KMS-11 (cell line): Measurements from ENCODE around the gene LCP1.

Experiments used
- H2AFZ ChIP-seq: fragments of 200-600 bp; sonication (generic); 2 replicates; pipeline ENCODE4 v1.6.1; 2016; ENCODE audit warnings: antibody characterized with exemption, mixed run types, low read depth
- H3K27ac ChIP-seq: fragments of 200-600 bp; sonication (generic); 2 replicates; pipeline ENCODE4 v1.6.1; 2016; ENCODE audit warnings: mild to moderate bottlenecking, mixed run types
- H3K27me3 ChIP-seq: fragments of 200-600 bp; sonication (generic); 2 replicates; pipeline ENCODE4 v1.6.1; 2017; ENCODE audit warnings: mild to moderate bottlenecking, low read depth, mixed run types, moderate library complexity; ENCODE audit not compliant: insufficient read depth
- H3K36me3 ChIP-seq: fragments of 200-600 bp; sonication (generic); 2 replicates; pipeline ENCODE4 v1.6.1; 2017; ENCODE audit warnings: mild to moderate bottlenecking, mixed run types; ENCODE audit not compliant: insufficient read depth
- H3K4me1 ChIP-seq: fragments of 200-600 bp; sonication (generic); 2 replicates; pipeline ENCODE4 v1.6.1; 2016; ENCODE audit warnings: mild to moderate bottlenecking, low read depth, mixed run types; ENCODE audit not compliant: poor library complexity, severe bottlenecking
- H3K4me2 ChIP-seq: fragments of 200-600 bp; sonication (generic); 2 replicates; pipeline ENCODE4 v1.7.0; 2016; ENCODE audit warnings: mild to moderate bottlenecking, mixed run types
- H3K4me3 ChIP-seq: fragments of 200-600 bp; sonication (generic); IDR thresholded peaks from 2 replicates; pipeline ENCODE4 v1.6.1; 2017; ENCODE audit warnings: low read depth, low read length, mixed read lengths; ENCODE audit not compliant: insufficient read depth
- H3K79me2 ChIP-seq: fragments of 200-600 bp; sonication (generic); 2 replicates; pipeline ENCODE4 v1.6.1; 2016; ENCODE audit warnings: low read depth, mixed run types; ENCODE audit not compliant: insufficient read depth
- H3K9ac ChIP-seq: fragments of 200-600 bp; sonication (generic); 2 replicates; pipeline ENCODE4 v1.6.1; 2016; ENCODE audit warnings: mild to moderate bottlenecking, mixed run types
- H4K20me1 ChIP-seq: fragments of 200-600 bp; sonication (generic); 2 replicates; pipeline ENCODE4 v1.6.1; 2016; ENCODE audit warnings: mild to moderate bottlenecking, mixed run types; ENCODE audit not compliant: insufficient read depth
- TF ChIP-seq, protein P1 (sequence below): fragments of 200-600 bp; sonication (generic); conservative IDR thresholded peaks from 2 replicates; pipeline ENCODE4 v1.6.1; 2017; ENCODE audit warnings: low read depth, mild to moderate bottlenecking, antibody characterized with exemption, low read length, moderate library complexity, mixed read lengths

LCP1 gene

DNA sequence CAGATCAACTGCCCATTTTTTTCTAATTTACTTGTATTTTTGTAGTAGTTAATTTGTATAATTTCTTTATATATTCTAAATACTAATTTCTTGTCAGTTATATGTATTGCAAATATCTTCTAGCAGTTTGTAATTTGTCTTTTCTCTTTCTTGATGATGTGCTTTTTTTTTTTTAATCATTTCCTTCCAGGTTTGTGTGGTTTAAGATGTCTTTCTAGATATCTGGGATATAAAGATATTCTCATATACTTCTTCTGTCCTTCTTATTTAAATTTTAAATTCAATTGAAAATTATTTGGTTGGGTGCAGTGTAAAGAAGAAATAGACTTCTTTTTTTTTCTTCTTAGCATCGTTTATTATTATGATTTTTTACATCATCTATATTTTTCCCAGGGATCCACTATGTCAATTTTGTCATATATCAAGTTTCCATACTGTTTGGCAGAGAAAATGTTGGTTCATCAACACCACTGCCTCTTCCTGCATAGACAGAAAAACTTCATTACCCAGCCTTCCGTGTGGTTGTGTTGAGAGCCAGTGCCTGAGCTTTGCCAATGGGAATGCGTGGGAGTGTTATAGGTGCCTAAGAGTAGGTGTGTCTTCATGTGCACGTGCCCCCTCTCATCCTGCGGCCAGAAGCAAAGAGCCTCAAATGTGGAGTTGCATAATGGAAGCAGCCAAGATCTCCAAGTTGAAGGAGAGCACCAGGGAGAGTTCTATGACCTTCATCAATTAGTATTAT is 93.0 kb downstream of the LCP1 start:
- no peak overlapping the region for H3K4me2 ChIP-seq
- no peak overlapping the region for H3K9ac ChIP-seq
- H4K20me1 ChIP-seq = no peaks in the 10 kb centered on the region
- H3K79me2 ChIP-seq = no peaks in the 10 kb centered on the region
- no peaks in the 10 kb centered on the region for H3K36me3 ChIP-seq
- H3K27me3 ChIP-seq = no peaks in the 10 kb centered on the region
- H3K4me3 ChIP-seq = no peak overlapping the region
- no peaks in the 10 kb centered on the region for H3K4me1 ChIP-seq
- TF ChIP-seq, protein P1, sequence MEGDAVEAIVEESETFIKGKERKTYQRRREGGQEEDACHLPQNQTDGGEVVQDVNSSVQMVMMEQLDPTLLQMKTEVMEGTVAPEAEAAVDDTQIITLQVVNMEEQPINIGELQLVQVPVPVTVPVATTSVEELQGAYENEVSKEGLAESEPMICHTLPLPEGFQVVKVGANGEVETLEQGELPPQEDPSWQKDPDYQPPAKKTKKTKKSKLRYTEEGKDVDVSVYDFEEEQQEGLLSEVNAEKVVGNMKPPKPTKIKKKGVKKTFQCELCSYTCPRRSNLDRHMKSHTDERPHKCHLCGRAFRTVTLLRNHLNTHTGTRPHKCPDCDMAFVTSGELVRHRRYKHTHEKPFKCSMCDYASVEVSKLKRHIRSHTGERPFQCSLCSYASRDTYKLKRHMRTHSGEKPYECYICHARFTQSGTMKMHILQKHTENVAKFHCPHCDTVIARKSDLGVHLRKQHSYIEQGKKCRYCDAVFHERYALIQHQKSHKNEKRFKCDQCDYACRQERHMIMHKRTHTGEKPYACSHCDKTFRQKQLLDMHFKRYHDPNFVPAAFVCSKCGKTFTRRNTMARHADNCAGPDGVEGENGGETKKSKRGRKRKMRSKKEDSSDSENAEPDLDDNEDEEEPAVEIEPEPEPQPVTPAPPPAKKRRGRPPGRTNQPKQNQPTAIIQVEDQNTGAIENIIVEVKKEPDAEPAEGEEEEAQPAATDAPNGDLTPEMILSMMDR = no peak
- H3K27ac ChIP-seq = no peak overlapping the region
- H2AFZ ChIP-seq = no peak overlapping the region

DNA sequence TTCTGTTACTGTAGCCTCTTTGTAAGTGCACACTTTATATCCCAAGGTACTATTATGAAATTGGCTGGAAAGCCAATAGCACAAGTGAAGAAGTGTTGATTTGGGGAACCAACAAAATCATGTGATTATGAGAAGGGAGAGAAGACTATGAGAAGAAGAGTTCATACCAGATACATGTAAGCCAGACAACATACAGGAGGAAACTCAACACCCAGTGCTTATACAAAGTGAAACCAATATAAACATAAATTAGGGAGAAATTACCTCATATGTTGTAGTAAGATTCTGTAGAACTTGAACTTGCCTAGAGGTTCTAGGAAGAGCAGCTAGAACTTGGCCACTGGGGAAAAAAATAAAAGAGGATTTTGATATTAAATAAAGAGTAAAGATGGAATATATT is 94.5 kb downstream of the LCP1 start:
- H3K4me1 ChIP-seq = no peaks in the 10 kb centered on the region
- no peak overlapping the region for H3K4me2 ChIP-seq
- H3K27me3 ChIP-seq = no peaks in the 10 kb centered on the region
- no peaks in the 10 kb centered on the region for H3K36me3 ChIP-seq
- no peaks in the 10 kb centered on the region for H4K20me1 ChIP-seq
- no peaks in the 10 kb centered on the region for H3K79me2 ChIP-seq
- no peak overlapping the region for H3K9ac ChIP-seq
- no peak overlapping the region for H3K27ac ChIP-seq
- no peak overlapping the region for H3K4me3 ChIP-seq
- H2AFZ ChIP-seq = no peak overlapping the region
- TF ChIP-seq, protein P1 = no peak

DNA sequence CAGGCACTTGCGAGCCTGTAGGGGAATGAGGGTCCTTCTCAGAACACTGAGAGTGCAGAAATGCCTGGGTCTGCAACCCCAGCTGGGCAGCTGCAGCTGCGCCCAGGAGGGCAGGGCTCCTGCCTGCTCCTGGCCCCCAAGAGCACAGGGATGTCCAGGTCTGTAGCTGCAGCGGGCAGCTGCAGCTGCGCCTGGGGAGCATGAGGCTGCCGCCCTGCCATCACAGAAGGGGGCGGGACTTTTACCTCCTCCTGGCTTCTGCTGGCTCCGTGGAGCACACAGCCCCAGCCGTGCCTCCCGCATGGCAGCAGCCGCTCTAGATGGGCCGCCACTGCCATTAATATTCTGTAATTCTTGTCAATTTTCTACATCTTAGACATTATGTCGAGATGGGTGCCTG is 95.0 kb downstream of the LCP1 start:
- no peaks in the 10 kb centered on the region for H3K27me3 ChIP-seq
- H3K9ac ChIP-seq = no peak overlapping the region
- no peaks in the 10 kb centered on the region for H3K4me1 ChIP-seq
- H3K27ac ChIP-seq = no peak overlapping the region
- TF ChIP-seq, protein P1 = no peak
- H3K4me2 ChIP-seq = no peak overlapping the region
- no peak overlapping the region for H3K4me3 ChIP-seq
- no peaks in the 10 kb centered on the region for H4K20me1 ChIP-seq
- H2AFZ ChIP-seq = no peak overlapping the region
- H3K79me2 ChIP-seq = no peaks in the 10 kb centered on the region
- H3K36me3 ChIP-seq = no peaks in the 10 kb centered on the region

DNA sequence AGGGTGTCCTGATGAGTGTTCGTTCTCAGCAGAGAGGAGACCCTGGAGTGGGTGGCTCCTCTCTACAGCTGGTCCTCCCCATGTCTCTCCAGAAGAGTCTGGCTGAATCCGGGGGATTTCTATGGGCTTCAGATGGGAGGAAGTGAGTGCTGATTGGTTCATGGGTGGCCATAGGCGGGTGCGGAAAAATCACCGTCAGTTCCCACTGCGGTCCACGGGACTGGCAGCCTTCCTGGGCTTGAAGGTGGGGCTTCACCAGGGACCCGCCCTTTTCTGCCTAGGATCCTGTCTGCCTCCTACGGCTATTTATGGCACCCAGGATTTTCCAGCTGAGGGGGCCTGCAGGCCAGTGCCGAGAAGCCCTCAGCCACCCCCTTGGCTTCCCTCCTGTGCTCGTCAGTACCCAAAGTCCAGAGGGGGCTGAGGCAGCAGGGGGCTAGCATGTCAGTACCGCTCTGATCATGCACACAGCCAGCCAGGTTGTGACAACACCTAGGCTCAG is 95.5 kb downstream of the LCP1 start:
- Histone ChIP-seq H3K27me3 (no peaks in the 10 kb centered on the region), H3K4me3 (no peak overlapping the region), H3K27ac (no peak overlapping the region), H3K36me3 (no peaks in the 10 kb centered on the region), H3K9ac (no peak overlapping the region), H3K79me2 (no peaks in the 10 kb centered on the region), H3K4me2 (no peak overlapping the region), H4K20me1 (no peaks in the 10 kb centered on the region), H3K4me1 (no peaks in the 10 kb centered on the region), H2AFZ (no peak overlapping the region)
- TF ChIP-seq, protein P1 = no peak
